Middle frontal gyrus (tissue), 1 donor: ENCODE data around the gene SLC45A1.
"Not testable (repeated sequence)": the region's sequence is repeated elsewhere in the genome, so short reads cannot be mapped to it uniquely, and the experiment has no call there.

Experiments
- DNase-seq: peaks from one replicate; pipeline ENCODE4 v3.0.0-alpha.2; 2015; ENCODE audit warnings: low spot score; ENCODE audit errors: extremely low spot score

Gene SLC45A1

GRCh38 chr1:8367571-8368194, 49.8 kb downstream of the SLC45A1 start:
- DNase-seq, result no peak

GRCh38 chr1:8368956-8369639, 51.2 kb downstream of the SLC45A1 start:
- no peak for DNase-seq

- DNase-seq, result no peak
These were observed 52.4 kb downstream of the SLC45A1 start for GRCh38 chr1:8370046-8370881.

GRCh38 chr1:8370905-8371315, 53.0 kb downstream of the SLC45A1 start:
- DNase-seq, result no peak

GRCh38 chr1:8371372-8371991, 53.6 kb downstream of the SLC45A1 start:
- DNase-seq, result no peak

- no peak for DNase-seq
These were observed 55.2 kb downstream of the SLC45A1 start for GRCh38 chr1:8373125-8373524.

- DNase-seq, result peak; percentile 50
These were observed 55.8 kb downstream of the SLC45A1 start for GRCh38 chr1:8373581-8374241.

GRCh38 chr1:8374356-8374755, 56.4 kb downstream of the SLC45A1 start:
- no peak for DNase-seq

GRCh38 chr1:8374812-8375211, 56.9 kb downstream of the SLC45A1 start:
- no peak for DNase-seq

- DNase-seq, result no peak
These were observed 58.5 kb downstream of the SLC45A1 start for GRCh38 chr1:8376358-8376840.

- DNase-seq, result no peak
These were observed 59.5 kb downstream of the SLC45A1 start for GRCh38 chr1:8377271-8377981.

GRCh38 chr1:8378178-8378577, 60.3 kb downstream of the SLC45A1 start:
- DNase-seq, result no peak

GRCh38 chr1:8378981-8379470, 61.1 kb downstream of the SLC45A1 start:
- DNase-seq, result no peak

GRCh38 chr1:8379513-8380186, 61.7 kb downstream of the SLC45A1 start:
- no peak for DNase-seq

GRCh38 chr1:8380310-8380709, 62.4 kb downstream of the SLC45A1 start:
- not testable (repeated sequence) for DNase-seq

- DNase-seq, result no peak
These were observed 63.7 kb downstream of the SLC45A1 start for GRCh38 chr1:8381618-8382017.

- no peak for DNase-seq
These were observed 64.2 kb downstream of the SLC45A1 start for GRCh38 chr1:8382051-8382505.

GRCh38 chr1:8382608-8383505, 64.9 kb downstream of the SLC45A1 start:
- DNase-seq, result no peak

- DNase-seq, result no peak
These were observed 66.2 kb downstream of the SLC45A1 start for GRCh38 chr1:8384088-8384487.
